GM18519 (cell line): Measurements from ENCODE around the gene RTN4IP1.
"Not testable (repeated sequence)": the region's sequence is repeated elsewhere in the genome, so short reads cannot be mapped to it uniquely, and the experiment has no call there.

Source experiments
- ATAC-seq: cut with Tn5 transposase; IDR thresholded peaks from one replicate; pipeline ENCODE4 v1.9.1; 2021; ENCODE audit warnings: mild to moderate bottlenecking, moderate library complexity; ENCODE audit not compliant: unreplicated experiment, low FRiP score

The RTN4IP1 gene

GRCh38 chr6:106588937-106589336 is 40.4 kb downstream of the RTN4IP1 start:
- ATAC-seq, result not testable (repeated sequence)

DNA sequence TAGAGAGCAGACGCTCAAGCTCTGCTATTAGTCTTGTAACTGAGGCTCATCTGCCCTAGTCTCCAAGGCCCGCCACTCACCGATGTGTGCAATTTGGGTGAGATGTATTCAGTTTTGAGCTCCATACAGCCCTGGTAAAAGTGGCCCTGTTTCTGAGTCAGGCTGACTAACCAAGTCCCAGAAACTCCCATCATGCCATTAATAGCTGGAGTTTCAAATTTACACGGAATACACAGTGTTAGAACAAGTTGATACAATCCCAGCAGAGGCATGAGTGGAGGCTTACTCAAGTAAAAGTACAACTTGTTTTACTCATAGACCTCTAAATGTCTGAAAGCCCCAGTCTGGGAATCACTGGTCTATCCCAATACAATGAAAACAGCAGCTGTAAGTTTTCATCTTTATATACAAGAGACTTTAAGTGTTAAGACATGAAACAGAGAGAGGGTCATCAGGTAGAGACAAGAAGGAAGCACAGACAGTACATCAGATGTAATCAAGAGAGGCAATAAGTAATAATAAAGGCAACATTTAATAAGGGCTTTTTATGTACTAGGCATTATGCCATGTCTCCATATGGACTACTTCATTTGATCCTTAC is 42.4 kb downstream of the RTN4IP1 start:
- no peak for ATAC-seq

GRCh38 chr6:106581468-106581867 is 47.8 kb downstream of the RTN4IP1 start:
- no peak for ATAC-seq

GRCh38 chr6:106579281-106579680 is 50.0 kb downstream of the RTN4IP1 start:
- ATAC-seq, result no peak

- ATAC-seq, result no peak
Observed at GRCh38 chr6:106574741-106575458, 54.4 kb downstream of the RTN4IP1 start.

- ATAC-seq, result no peak
Observed at GRCh38 chr6:106572875-106573585, 56.3 kb downstream of the RTN4IP1 start.

- no peak for ATAC-seq
Observed at GRCh38 chr6:106572436-106572835, 56.9 kb downstream of the RTN4IP1 start.

DNA sequence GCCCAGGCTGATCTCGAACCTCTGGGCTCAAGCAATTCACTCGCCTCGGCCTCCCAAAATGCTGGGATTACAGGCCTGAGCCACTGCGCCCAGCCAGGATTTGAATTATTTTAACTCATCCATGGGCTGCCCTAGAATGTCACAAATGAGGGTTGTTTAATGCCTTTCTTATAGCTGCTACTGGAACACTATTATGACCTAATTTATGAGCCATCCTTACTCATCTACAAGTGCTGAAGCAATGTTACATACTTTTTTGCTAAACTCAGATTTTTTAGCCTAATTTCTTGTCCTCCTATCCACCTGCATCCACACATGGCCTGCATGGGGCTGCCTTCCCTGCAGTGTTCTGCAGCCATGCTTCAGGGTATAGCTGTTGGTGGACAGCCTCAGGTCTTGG is 59.9 kb downstream of the RTN4IP1 start:
- no peak for ATAC-seq

DNA sequence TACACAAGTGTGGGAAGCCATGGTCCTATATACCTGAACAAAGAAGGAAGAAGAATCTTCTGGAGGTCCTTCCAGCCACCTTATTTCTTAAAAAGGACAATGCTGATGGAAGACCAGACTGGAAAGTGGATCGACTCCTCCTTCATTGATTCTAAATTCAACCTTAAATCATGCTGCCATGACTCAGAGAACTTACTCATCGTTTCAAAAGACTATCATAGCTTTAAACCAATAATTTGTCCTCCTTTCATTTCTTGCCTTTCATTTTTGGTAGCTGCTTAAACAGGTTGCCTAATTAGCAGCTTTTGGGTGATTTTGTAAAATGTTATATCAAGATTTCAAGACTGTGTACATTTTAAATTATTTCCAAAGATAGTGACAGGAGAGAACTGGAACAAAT is 60.8 kb downstream of the RTN4IP1 start:
- ATAC-seq, result no peak

DNA sequence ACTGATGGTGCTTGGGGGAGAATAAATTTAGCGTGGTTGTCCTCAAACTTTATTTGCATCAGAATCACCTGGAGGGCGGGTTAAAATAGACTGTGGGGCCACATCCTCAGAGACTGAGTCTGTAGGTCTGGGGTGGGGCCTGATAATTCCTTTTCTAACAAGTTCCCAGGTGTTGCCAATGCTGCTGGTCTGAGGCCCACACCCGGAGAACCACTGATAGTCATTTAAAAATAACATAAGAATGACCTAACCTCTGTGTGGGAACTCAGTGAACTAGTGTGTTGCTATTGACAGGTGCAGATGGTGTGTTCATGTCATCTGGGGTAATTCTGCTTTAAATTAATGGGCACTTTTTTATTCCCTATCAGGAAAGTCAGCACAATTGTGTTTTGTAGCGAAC is 64.8 kb downstream of the RTN4IP1 start:
- no peak for ATAC-seq

GRCh38 chr6:106563614-106564013 is 65.7 kb downstream of the RTN4IP1 start:
- ATAC-seq, result no peak

- ATAC-seq, result no peak
Observed at GRCh38 chr6:106561686-106562405, 67.5 kb downstream of the RTN4IP1 start.

DNA sequence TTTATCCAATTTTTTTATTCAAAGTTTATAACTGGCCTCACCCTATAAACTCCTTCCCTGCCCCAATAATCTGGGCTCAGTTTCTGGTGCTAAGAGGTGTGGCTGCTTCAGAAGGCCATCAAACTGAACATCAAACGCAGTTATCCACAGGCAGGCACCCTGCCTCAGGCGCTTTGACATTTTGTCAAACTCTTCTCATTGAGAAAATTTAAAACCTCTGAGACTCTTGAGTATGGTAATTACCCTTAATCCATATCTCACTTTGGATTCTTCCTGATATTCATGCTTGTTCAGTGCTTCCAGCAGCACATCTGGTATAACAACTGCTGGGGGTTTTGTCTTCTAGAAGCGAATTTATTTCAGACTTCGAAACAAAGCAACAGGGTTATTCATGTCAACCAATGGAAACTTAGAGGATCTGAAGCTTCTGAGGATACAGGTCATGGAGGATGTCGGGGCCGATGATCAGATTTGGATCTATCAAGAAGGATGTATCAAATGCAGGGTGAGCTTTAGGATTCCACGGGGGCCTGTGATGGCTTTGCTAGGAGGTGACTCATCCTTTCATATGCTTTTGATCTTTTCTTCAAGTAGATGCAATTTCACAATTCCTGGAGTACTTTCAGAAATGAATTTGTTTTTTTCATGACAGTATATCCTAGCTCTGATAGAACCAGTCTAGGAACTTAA is 68.2 kb downstream of the RTN4IP1 start:
- ATAC-seq, result no peak

- not testable (repeated sequence) for ATAC-seq
Observed at GRCh38 chr6:106559659-106560058, 69.6 kb downstream of the RTN4IP1 start.

GRCh38 chr6:106558364-106558763 is 70.9 kb downstream of the RTN4IP1 start:
- no peak for ATAC-seq

GRCh38 chr6:106557837-106558236 is 71.5 kb downstream of the RTN4IP1 start:
- no peak for ATAC-seq

- ATAC-seq, result no peak
Observed at GRCh38 chr6:106556368-106556960, 72.8 kb downstream of the RTN4IP1 start.

DNA sequence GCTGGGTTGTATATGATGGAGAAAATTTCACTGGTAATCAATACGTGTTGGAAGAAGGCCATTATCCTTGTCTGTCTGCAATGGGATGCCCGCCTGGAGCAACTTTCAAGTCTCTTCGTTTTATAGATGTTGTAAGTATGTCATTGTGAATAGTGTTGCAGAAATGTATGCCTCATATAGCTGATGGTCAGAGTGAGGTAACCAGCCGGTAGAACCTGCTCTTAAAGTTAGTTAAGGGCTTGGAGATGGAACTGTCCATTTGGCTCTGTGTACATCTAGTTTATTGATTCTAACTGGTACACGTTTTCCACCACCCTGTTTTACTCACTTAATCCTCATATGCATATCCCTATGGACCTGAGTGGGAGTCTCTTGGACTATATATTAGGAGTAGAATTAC is 73.5 kb downstream of the RTN4IP1 start:
- ATAC-seq, result no peak

DNA sequence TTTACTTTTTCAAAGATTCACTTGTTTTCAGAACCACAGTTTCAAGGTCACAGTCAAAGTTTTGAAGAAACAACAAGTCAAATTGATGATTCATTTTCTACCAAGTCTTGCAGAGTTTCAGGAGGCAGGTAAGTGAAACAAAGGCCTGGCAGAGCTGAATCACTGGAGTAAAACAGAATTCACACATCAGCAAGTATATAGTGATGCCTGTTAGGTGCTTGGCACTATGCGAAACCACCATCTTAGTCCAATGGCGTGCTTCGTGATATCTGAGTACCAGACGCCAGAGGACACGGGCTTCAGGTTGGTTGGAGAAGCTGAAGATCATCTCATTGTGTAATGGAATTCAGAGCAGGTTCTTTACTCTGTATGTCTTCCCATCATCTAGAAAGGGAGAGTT is 75.9 kb downstream of the RTN4IP1 start:
- no peak for ATAC-seq

DNA sequence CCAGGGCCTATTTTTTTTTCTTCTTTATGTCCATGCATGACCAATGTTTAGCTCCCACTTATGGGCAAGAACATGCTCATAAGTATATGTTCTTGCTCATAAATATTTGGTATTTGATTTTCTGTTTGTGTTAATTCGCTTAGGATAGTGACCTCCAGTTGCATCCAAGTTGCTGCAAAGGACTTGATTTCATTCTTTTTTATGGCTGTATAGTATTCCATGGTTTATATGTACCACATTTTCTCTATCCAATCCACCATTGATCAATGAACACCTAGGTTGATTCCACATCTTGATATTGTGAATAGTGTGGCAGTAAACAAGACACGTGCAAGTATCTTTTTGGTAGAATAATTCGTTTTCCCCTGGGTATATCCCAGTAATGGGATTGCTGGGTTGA is 78.1 kb downstream of the RTN4IP1 start:
- no peak for ATAC-seq
